GM06990 (cell line): Measurements from ENCODE around the gene DENND1A.

Source experiments
- DNase-seq: peaks from one replicate; pipeline ENCODE4 v3.0.0-alpha.2; 2011; ENCODE audit not compliant: insufficient read length; ENCODE audit errors: extremely low read depth
- H3K27me3 ChIP-seq: replicated peaks from 2 replicates; pipeline ENCODE4 v1.6.0; 2011; ENCODE audit warnings: low read length; ENCODE audit not compliant: control insufficient read depth, insufficient read depth
- H3K36me3 ChIP-seq: 2 replicates; pipeline ENCODE4 v1.5.1; 2011; ENCODE audit warnings: low read length; ENCODE audit not compliant: control insufficient read depth, insufficient read depth
- H3K4me3 ChIP-seq: replicated peaks from 2 replicates; pipeline ENCODE4 v1.5.1; 2011; ENCODE audit warnings: low read depth, mild to moderate bottlenecking, control low read depth, low read length
- CTCF ChIP-seq: IDR thresholded peaks from 2 replicates; pipeline ENCODE4 v1.5.1; 2011; ENCODE audit warnings: low read length, control low read depth, mild to moderate bottlenecking, inconsistent platforms; ENCODE audit not compliant: insufficient read depth, poor library complexity, severe bottlenecking

Gene DENND1A

GRCh38 chr9:123484130-123484529, 445.8 kb downstream of the DENND1A start:
- TF ChIP-seq CTCF = no peak
- H3K27me3 ChIP-seq = no peaks in the 10 kb centered on the region
- H3K4me3 ChIP-seq = no peak overlapping the region
- no peak for DNase-seq
- H3K36me3 ChIP-seq = no peaks in the 10 kb centered on the region

GRCh38 chr9:123483191-123483803, 446.6 kb downstream of the DENND1A start:
- no peaks in the 10 kb centered on the region for H3K27me3 ChIP-seq

GRCh38 chr9:123482295-123482968, 447.5 kb downstream of the DENND1A start:
- Histone ChIP-seq H3K4me3 (no peak overlapping the region), H3K36me3 (no peaks in the 10 kb centered on the region), H3K27me3 (no peaks in the 10 kb centered on the region)
- DNase-seq = no peak
- no peak for TF ChIP-seq CTCF

More at GRCh38 chr9:123483191-123483803, 446.6 kb downstream of the DENND1A start:
- no peak for TF ChIP-seq CTCF
- DNase-seq = no peak
- H3K36me3 ChIP-seq = no peaks in the 10 kb centered on the region
- H3K4me3 ChIP-seq = no peak overlapping the region

GRCh38 chr9:123481209-123481865, 448.6 kb downstream of the DENND1A start:
- Histone ChIP-seq H3K4me3 (no peak overlapping the region), H3K27me3 (no peaks in the 10 kb centered on the region), H3K36me3 (no peaks in the 10 kb centered on the region)
- TF ChIP-seq CTCF = no peak
- no peak for DNase-seq

GRCh38 chr9:123480791-123481190, 449.1 kb downstream of the DENND1A start:
- no peaks in the 10 kb centered on the region for H3K27me3 ChIP-seq
- DNase-seq = no peak
- no peaks in the 10 kb centered on the region for H3K36me3 ChIP-seq
- no peak for TF ChIP-seq CTCF
- no peak overlapping the region for H3K4me3 ChIP-seq
